GM12872 (cell line): ENCODE data around the gene GPC3.

Experiments used
- TF ChIP-seq, protein P1 (sequence below): IDR thresholded peaks from 3 replicates; pipeline ENCODE4 v1.5.1; 2011; ENCODE audit warnings: low read depth, mild to moderate bottlenecking, low read length, moderate library complexity; ENCODE audit not compliant: insufficient read depth

The GPC3 gene

GRCh38 chrX:133923113-133923512 is 62.3 kb downstream of the GPC3 start:
- TF ChIP-seq, protein P1, sequence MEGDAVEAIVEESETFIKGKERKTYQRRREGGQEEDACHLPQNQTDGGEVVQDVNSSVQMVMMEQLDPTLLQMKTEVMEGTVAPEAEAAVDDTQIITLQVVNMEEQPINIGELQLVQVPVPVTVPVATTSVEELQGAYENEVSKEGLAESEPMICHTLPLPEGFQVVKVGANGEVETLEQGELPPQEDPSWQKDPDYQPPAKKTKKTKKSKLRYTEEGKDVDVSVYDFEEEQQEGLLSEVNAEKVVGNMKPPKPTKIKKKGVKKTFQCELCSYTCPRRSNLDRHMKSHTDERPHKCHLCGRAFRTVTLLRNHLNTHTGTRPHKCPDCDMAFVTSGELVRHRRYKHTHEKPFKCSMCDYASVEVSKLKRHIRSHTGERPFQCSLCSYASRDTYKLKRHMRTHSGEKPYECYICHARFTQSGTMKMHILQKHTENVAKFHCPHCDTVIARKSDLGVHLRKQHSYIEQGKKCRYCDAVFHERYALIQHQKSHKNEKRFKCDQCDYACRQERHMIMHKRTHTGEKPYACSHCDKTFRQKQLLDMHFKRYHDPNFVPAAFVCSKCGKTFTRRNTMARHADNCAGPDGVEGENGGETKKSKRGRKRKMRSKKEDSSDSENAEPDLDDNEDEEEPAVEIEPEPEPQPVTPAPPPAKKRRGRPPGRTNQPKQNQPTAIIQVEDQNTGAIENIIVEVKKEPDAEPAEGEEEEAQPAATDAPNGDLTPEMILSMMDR: no peak

- TF ChIP-seq, protein P1: no peak
Observed at GRCh38 chrX:133922390-133922771, 63.0 kb downstream of the GPC3 start.

- TF ChIP-seq, protein P1: peak; percentile 66
Observed at GRCh38 chrX:133921764-133922389, 63.5 kb downstream of the GPC3 start.

- TF ChIP-seq, protein P1: no peak
Observed at GRCh38 chrX:133921086-133921485, 64.3 kb downstream of the GPC3 start.

DNA sequence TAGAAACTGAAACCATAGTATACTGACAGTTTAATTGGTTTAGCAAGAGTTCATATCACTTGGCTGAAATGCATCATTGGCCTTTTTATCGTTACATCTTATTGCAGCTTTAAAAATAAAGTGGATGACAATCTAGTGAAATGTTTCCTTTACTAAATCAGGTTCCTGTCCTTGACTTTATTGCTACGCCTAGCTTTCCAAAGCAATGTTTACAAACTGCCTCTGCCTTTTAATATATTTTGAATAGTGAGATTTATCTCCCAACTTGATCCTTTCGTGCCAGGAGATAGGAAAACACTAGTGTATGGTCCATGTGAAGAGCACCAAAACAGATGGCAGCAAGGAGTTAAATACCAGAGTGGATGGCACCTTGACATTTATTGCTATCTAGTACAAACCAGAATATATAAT is 67.0 kb downstream of the GPC3 start:
- TF ChIP-seq, protein P1: no peak

GRCh38 chrX:133916984-133917722 is 68.2 kb downstream of the GPC3 start:
- TF ChIP-seq, protein P1: no peak

DNA sequence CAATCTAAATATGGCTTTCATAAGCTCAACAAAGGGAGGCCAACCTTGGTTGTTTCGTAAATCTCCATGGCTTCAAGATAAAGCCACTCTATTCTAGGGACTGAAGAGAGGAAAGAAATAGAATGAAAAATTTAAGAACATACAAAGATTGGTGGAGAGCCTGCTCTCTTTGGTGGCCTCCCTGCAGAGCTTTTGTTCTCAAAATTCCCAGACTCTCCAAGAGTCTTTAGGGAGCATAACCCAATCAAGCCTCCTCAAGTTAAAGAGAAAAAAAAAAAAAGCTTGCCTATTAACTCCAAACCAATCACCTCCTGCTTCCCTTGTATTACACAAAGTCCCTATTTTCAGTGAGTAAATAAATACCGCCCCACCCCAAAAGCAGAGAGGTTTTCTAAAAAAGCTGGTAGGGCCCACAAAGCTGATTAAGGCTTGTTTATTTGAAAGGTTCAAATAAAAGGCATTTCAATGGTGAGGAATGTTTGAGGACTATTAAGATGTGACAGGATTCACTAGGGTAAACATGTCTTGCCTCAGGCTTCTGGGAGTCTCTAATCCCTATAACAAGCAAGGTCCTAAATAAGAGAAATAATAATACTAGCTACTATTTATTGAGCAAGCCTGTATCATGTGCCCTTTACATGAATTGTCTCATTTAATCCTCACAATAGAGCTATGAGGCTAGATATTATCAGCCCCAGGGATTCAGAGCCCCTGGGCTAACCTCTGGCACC is 71.6 kb downstream of the GPC3 start:
- TF ChIP-seq, protein P1: no peak
